Activated CD4-positive, alpha-beta T cell treated with anti-CD3 and anti-CD28 coated beads for 24 hours (primary cell): ENCODE results near the gene DTNBP1.
A peak's percentile ranks its signal among the peaks of the same experiment; 100 is the strongest.

Experiments used
- DNase-seq, 2 donors: peaks; one replicate each; pipeline ENCODE4 v3.0.0-alpha.2; 2020; ENCODE audit warnings: low read depth in 2 of 2

DTNBP1 gene

DNA sequence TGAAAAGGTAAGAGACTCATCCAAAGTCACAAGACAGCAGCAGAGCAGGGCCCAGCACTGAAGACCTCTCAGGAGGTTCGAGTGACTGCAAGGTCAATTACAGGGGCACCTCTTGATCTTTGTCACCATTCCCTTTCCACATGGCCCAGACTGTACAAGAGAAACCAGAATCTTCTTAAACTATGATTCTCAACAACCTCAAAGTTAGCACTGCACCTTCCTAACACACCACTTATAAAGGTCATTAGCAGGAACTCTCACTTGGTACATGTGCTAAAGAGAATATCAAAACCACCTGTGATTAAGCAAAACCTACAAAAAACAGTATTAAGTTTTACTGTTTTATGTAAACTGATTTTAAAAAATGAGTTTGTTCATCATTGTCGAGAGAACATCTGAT is 70.2 kb downstream of the DTNBP1 start:
- no peak for DNase-seq

DNA sequence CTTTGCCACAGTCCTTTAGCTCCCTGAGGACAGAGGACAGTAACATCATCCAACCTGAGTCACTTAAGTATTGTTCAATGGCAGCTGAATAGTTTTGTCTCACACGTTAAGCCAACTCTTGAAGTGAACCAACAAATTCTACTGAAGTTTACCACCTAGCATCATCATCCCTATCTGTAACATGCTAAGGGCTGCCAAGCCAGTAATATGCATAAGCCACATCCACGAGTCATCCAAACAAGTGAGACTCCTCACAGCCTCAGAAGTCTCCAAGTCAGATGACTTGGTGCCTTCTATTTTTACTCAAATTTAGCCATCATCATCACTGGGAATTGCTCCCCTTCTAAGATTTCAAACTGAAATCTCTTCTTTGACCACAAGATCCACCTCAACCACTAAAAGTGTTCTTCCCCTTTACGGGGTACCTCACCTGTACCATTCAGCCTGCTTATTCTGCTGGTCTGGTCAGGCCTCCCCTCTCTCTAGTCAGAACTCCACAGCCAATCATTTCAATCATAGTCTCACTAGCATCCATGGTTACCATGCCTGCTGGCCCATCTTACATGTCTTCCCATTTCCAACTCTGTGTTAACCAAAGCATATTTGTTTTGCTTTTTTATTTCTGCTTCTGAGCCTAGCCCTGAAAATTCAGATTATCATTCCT is 73.7 kb downstream of the DTNBP1 start:
- DNase-seq = peak in 1 of 2 donors; percentile 7

DNA sequence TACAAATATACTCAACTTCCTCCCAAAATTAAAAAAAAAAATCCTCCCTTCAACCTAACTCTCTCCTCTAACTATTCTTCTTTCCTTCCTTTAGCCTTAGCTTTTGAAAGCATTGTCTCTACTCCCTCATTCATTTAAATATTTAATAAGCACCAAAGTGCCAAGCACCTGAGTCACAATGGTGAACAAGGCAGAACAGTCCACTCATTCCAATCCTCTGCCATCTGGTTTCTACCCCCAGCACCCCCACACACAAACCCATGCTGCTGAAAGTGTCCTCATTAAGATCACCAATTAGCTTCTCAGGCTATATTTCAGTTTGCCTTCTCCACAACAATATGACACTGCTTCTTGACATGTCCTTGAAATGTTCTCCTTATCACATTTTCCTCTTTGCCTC is 76.3 kb downstream of the DTNBP1 start:
- DNase-seq = no peak

DNA sequence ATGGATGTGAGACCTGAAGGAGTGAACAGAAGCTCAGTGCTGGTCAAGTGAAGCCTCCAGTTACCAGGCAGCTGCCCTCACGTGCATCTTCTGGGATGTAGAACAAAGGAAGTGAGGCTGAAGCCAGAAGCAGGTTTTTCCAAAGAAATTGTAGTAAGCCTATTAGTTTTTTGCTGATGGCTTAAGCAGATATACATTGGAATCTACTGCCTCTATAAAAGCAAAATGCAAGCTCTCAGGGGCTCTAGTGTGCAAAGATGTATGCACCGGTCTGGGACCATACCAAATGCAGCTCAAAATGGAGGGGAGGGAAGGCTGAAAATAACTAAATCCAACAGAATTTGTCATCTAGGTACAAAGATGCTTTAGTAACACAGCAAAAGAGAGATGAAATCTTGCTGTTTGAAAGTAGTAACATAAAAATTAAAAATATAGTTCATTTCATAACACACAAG is 77.0 kb downstream of the DTNBP1 start:
- DNase-seq = no peak

DNA sequence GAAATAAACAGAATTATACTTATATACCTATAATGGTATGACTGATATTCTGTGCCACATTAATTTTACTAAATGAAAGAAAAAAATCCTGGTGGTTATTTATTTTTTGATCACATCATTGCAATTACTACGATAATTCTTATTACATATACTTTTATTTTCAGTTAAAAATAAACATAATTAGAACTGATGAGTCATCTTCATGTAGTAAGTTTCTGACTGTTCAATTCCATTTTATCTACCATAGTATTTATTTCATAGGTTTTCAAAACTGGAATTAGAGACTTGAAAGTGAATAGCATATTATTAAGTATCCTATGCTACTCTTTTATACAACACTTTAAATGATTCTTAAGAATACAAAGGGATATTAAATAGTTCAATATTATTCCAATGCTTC is 80.3 kb downstream of the DTNBP1 start:
- DNase-seq = no peak

DNA sequence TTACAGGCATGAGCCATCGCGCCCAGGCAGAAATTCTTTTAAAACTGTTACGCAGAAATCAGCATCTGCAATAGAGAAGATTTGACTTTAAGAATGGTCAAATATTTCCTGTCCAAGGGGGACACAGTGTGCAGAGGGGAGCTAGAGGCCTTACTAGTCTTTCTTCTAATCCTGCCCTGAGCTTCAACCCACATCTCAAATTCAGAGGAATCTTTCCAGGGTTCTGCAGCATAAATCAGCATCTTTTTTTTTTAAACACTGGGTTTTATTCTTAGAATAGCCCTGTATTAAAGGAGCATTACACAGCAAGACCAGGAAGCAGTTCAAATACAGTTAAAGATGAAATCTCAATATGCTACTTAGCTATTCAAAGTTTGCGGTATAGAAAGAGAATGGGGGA is 81.1 kb downstream of the DTNBP1 start:
- DNase-seq = no peak

DNA sequence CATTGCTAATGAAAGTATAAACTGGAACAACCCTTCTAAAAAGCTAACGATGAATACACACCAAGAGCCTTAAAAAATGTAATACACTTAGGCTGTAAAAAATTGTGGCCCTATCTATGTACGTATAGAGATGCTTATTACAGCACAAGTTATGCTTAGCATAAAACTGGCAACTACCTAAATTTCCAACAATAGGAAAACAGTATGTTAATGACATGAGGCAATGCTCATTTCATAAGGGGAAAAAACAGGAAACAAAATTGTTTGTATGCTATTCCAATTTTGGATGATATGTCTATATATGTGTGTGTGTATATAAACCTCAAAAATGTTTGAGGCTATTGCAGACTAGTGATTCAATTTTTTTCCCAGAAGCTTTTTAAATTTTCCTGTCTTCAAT is 82.5 kb downstream of the DTNBP1 start:
- no peak for DNase-seq

DNA sequence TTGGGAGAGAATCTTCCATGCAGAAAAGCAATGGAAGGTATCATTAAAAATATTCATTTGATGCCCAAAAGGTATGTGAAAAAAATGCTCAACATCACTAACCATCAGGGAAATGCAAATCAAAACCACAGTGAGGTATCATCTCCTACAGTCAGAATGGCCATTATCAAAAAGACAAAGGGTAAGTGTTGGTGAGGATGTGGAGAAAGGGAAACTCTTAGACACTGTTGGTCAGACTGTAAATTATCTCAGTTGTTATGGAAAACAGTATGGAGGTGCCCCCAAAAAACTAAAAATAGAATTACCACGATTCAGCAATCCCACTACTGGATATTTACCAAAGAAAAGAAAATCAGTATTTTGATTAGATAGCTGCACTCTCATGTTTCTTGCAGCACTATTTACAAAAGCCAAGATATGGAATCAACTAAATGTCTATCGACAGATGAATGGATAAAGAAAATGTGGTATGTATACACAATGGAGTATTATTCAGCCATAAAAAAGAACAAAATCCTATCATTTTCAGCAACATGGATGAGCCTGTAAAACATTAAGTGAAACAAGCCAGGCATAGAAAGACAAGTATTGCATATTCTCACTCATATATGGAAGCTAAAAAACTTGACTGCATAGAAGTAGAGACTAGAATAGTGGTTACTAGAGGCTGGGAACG is 84.0 kb downstream of the DTNBP1 start:
- no peak for DNase-seq

DNA sequence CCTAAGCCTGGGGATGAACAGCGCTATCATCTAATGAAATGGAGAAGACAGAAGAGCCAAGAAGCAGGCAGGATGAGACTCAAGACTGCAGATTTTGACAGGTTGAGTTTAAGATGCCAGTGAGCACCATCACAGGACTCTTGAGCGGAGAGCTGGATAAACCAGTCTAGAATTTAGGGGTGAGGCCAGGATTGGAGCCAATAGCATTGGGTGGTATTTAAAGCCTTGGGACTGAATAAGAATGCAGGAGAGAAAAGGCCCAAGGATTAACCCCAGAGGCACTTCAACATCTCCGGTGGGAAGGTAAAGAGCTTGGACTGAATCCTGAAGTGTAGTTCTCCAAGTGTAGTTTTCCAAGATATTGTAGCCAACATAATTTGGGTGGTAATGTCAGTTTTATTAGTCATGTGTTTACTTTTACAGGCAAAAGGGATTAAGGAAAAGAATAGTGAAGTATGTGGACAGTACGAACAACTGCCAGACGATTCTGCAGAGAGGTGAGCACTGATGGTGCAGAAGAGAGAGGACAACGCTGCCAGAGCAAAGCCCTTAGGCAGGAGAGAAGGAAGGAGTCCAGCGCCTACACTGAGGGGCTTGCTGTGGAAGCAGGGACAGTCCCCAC is 85.2 kb downstream of the DTNBP1 start:
- no peak for DNase-seq

DNA sequence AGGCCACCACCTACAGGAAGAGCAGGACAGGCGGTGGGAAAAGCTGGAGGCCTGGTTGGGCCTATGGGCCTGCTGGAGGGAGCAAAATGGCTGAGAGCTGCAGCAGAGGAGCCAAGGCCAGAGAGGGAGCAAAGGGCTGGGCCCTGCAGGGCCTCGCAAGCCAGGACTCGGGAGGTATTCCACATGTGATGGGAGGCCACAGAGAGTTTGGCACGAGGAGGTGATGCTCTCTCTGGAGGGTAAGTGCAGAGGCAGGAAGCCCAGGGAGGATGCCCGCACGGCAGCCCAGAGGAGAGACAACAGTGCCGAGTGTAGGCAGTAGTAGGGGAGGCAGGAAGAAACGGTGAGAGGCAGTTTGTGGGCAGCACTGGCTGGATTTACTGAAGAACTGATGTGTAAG is 85.7 kb downstream of the DTNBP1 start:
- DNase-seq = no peak

DNA sequence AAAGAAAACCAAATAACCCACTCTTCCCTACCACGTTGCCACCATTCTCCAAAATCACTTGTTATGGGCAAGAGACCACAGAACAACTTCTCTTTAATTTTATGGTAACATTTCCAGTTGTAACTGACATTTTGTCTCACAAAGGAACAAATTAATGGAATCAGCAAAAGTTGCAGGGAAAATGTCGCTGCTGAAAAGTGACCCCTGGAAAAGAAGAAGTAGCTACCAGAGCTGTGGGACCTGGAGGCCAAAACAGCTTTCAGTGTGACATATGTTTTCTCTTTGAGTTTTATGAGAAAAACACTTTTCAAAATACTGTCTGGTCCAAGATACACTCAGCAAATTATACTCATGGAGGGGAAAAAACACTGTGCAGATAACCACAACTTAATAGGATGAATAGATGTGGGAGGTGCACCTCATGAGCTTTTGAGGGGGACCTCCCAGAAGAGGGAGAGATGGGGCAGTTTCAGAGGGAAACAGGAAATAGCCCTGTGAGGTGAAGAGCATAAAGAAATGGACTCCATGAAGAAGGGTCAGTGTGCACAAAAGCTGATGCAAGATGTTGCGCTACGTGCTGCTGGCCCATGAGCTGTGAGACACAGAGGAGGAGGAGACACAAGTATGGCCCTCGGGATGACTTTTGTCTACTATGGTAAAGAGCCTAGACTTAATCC is 87.3 kb downstream of the DTNBP1 start:
- DNase-seq = no peak

DNA sequence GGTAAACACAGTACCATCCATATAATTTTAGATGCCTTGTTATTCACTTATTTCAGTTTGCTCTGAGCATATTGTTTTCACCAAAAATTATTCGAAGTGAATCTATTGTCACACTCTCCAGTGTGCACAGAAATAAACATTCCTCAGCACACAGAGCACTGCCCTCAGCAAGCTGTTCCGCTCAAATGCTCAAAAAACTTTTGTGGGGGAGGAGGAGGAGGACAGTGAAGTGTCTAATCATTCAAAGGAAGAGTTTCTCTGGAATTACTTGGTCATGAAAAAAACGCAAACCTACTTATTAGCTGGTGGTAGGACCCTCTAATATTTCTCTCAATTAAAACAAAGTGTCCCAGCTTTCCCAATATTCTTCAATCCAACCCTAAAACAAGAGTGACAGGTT is 88.3 kb downstream of the DTNBP1 start:
- no peak for DNase-seq

DNA sequence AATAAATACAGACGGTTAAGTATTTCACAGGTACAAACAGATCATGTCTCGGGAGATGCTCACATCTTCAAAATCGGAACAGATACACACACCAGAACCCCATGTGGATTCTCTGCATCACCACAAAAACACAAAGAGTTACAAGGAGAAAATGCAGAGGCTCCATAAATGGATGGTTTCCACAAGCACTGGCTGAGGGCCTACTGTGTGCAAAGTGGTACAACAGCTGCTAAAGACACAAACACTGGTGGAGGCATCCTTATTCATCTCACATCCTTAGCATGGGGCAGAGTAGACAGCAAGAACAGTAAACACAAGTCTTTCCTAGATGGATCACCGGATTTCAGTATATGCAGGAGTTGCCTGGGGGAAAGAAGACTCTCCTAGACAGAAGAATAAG is 88.8 kb downstream of the DTNBP1 start:
- no peak for DNase-seq

DNA sequence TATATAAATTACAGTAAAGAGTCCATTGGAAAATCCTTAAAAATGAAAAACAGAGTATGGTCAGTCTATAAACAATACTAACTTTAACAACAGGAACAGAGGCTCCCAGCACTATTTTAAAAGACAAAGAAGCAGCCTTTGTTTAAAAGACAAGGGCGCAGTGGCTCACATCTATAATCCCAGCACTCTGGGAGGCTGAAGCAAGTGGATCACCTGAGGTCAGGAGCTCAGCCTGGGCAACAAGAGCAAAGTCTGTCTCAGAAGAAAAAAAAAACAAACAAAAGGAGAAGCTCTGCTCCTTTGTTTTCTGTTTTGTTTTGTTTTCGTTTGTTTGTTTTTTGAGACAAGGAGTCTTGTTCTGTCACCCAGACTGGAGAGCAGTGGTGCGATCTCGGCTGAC is 89.4 kb downstream of the DTNBP1 start:
- DNase-seq = no peak

DNA sequence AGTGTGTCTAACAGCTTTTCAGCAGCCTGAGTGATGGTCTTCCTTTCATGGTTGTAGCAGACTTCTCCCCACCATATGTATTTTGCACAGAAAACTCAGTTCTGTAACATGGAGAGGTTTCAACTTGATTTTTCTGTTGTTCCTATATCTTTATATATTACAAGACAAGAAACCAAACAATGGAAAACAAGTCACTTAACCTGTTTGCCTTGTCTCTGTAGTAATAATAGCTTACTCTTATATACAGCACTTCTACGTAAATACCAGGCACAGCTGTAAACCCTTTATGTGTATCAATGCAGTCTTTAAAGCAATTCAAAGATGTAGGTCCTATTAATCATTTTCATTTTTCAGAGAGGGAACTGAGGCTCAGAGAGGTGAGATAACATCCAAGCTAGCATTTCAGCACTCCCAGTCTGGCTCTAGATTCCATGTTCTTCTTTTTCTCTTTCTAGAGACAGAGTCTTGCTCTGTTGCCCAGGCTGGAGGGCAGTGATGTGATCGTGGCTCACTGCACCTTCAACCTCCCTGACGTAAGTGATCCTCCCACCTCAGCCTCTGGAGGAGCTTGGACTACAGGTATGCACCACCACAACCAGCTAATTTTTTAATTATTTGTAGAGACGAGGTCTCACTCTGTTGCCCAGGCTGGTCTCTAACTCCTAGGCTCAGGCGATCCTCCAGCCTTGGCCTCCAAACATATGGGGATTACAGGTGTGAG is 90.4 kb downstream of the DTNBP1 start:
- DNase-seq = no peak

DNA sequence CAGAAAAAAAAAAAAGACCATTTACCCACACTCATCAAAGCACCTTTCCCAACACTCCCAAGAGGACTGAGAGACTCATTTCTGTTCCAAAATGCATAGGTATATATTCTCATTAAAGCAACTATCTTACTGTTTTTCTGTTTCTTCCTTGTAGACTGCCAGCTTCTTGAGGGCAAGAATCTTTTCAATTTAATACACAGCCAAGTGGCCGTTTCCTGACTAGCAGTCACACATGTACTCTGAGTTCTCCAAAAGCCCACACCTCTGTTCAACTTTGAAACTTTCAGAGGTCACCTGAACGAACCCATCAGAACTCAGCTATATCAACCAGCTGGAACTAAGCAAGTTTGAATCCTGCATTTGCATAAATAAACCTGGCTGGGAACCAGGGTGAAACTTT is 92.7 kb downstream of the DTNBP1 start:
- no peak for DNase-seq

DNA sequence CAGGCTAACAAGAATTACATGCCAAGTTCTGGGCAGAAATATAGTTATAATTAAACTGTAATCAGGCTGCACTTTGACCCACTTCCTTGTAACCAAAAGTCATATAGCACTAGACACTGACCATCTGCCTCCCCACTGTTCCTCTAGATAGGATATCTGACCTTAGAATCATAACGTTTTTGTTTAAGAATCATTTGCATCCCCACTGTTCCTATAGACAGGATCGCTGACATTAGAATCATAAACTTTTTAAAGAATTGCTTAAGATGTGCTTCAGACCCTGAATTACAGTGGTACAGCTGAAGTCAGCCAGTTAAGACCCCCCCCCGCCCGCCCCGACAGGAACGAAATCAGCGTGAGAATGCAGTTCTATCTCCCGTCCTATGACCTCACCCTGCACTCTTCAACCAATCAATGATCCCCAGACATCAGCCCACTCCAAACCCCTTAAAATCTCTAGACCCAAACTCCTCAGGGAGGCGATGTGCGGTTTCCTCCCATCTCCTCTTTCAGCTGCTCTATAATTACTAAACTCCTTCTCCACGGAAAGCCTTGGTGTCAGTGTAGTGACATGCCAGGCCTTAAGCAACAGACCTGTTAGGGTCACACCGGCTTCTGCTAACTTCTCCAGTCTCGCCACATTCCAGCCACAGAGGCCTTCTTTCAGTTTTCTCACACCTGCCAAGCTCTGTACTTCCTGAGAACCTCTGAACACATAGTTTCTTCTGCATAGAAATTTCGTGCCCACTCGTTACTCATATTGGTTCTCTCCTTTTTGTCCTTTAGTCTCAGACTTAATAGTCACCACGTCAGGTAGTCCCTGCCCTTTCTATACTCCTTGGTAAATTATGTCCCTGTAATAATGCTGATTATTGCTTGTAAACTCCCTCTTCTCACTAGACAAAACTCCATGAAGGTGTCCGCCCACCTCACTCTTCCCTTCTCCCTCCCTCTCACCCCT is 93.5 kb downstream of the DTNBP1 start:
- DNase-seq = no peak

DNA sequence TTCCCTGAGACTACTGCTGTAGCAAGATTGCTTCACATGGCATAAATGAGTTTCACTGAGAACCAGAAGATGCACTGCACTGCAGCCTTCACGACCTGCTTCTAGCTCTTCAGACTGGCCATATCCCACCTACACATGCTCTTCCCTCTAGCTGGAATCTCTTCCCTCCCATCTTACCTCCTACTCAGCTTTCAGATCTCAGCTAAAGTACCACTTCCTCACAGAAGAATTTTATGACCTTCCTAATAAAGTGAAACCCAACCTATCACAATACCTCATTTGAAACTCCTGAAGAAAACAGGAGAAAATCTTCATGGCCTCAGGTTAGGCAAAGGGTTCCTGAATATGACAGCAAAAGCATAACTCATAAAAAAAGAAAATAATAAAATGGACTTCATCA is 99.9 kb downstream of the DTNBP1 start:
- DNase-seq = no peak

DNA sequence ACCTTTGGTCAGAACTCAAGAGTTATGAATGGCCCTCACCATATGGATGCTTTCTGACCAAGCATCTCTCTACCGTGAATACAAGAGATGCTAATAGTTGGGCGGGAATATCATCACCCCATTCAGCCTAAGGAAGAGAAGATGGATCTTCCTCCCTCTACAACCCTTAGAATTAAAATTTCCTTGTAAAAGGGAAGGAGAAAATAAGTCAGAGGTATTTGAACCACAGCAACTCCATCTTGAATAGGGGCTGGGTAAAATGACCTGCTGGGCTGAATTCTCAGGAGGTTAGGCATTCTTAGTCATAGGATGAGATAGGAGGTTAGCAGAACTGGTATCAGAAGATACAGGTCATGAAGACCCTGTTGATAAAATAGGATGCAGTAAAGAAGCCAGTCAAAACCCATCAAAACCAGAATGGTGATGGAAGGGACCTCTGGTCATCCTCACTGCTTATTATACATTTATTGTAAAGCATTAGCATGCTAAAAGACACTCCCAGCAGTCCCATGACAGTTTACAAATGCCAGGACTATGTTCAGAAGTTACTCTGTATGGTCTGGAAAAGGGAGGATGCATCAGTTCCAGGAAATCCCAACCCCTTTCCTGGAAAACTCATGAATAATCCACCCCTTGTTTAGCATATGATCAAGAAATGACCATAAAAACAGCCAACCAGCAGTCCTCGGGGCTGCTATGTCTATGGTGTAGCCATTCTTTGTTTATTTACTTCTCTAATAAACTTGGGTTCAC is 101.2 kb downstream of the DTNBP1 start:
- DNase-seq = no peak

DNA sequence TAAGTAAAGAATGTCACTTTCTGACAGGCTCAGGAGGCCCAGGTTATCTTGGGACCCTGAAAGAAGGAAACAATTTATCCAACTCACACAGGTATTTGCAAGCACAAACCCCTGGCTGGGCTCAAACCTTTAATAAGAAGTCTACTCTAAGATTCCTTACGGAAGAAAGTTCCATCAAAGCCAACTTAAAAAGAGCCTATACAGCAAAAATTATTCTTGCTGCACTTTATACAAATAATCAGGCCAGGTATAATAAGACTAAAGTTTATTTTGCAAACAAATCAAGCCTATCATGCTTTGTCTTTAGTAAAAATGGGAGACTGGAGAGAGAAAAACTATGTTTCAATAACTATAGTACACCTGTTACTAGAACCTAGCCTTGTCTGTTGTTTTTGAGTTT is 102.1 kb downstream of the DTNBP1 start:
- no peak for DNase-seq
